WTC11 (cell line): Measurements from ENCODE around the gene KRT76. TPM values are rescaled to one million over a fixed set of nuclear protein-coding genes. Genes with fewer than 3 reads are reported as not detected.

Source experiments
- ATAC-seq: fragments of 200-7000 bp; cut with Tn5 transposase; 2 replicates; pipeline ENCODE4 v1.10.0; 2021; ENCODE audit warnings: mild to moderate bottlenecking, moderate library complexity
- CTCF ChIA-PET: fragments of 300-600 bp; sonication (Branson Sonifier 250); formaldehyde crosslinking; loops from one replicate; lab custom pipeline; 2021; ENCODE audit warnings: antibody characterized with exemption; lab: Charles Lee
- POLR2A ChIA-PET: fragments of 350-600 bp; sonication (Branson Sonifier 250); formaldehyde crosslinking; loops from one replicate; lab custom pipeline; 2021; ENCODE audit warnings: antibody characterized with exemption; lab: Charles Lee
- DNase-seq: peaks from one replicate; pipeline ENCODE4 v3.0.0; 2021; ENCODE audit warnings: low spot score
- H3K27ac Mint-ChIP-seq: 2 replicates; pipeline ENCODE4 v1.8.0; 2021; ENCODE audit warnings: mixed read lengths
- H3K27me3 Mint-ChIP-seq: 2 replicates; pipeline ENCODE4 v1.8.0; 2021; ENCODE audit warnings: low read depth, mild to moderate bottlenecking, moderate library complexity, mixed read lengths
- H3K36me3 Mint-ChIP-seq: 2 replicates; pipeline ENCODE4 v1.8.0; 2021; ENCODE audit warnings: mixed read lengths
- H3K4me1 Mint-ChIP-seq: 2 replicates; pipeline ENCODE4 v1.8.0; 2022; ENCODE audit warnings: mixed read lengths
- H3K4me3 Mint-ChIP-seq: 2 replicates; pipeline ENCODE4 v1.8.0; 2021; ENCODE audit warnings: mild to moderate bottlenecking, moderate library complexity, mixed read lengths
- H3K9me3 Mint-ChIP-seq: 2 replicates; pipeline ENCODE4 v1.8.0; 2021; ENCODE audit warnings: mixed read lengths
- ATF6 ChIP-seq: sonication (generic); formaldehyde crosslinking; IDR thresholded peaks from 2 replicates; pipeline ENCODE4 v1.8.1; 2023; ENCODE audit warnings: mild to moderate bottlenecking, missing genetic modification reagents
- CREM ChIP-seq: sonication (generic); formaldehyde crosslinking; IDR thresholded peaks from 2 replicates; pipeline ENCODE4 v1.8.1; 2022; ENCODE audit warnings: mild to moderate bottlenecking, missing genetic modification reagents, moderate library complexity
- E2F5 ChIP-seq: sonication (generic); formaldehyde crosslinking; IDR thresholded peaks from 2 replicates; pipeline ENCODE4 v1.8.1; 2022; ENCODE audit warnings: mild to moderate bottlenecking, moderate library complexity, missing genetic modification reagents
- EMX1 ChIP-seq: fragments of 250-450 bp; sonication (Bioruptor Pico); IDR thresholded peaks from 2 replicates; pipeline ENCODE4 v1.8.0; 2021; ENCODE audit warnings: mild to moderate bottlenecking
- ETV6 ChIP-seq: sonication (generic); formaldehyde crosslinking; IDR thresholded peaks from 2 replicates; pipeline ENCODE4 v1.8.1; 2022; ENCODE audit warnings: mild to moderate bottlenecking, missing genetic modification reagents
- FOXJ3 ChIP-seq: sonication (generic); formaldehyde crosslinking; IDR thresholded peaks from 2 replicates; pipeline ENCODE4 v1.9.0; 2021; ENCODE audit warnings: missing genetic modification reagents, mild to moderate bottlenecking, borderline replicate concordance
- FOXP1 ChIP-seq: sonication (generic); formaldehyde crosslinking; IDR thresholded peaks from 2 replicates; pipeline ENCODE4 v1.8.0; 2022; ENCODE audit warnings: missing genetic modification reagents, mild to moderate bottlenecking, moderate library complexity, borderline replicate concordance
- FOXP4 ChIP-seq: sonication (generic); formaldehyde crosslinking; IDR thresholded peaks from 2 replicates; pipeline ENCODE4 v1.8.0; 2022; ENCODE audit warnings: mild to moderate bottlenecking, missing genetic modification reagents
- GABPB1 ChIP-seq: sonication (generic); formaldehyde crosslinking; IDR thresholded peaks from 2 replicates; pipeline ENCODE4 v1.8.1; 2023; ENCODE audit warnings: mild to moderate bottlenecking, missing genetic modification reagents
- JAZF1 ChIP-seq: fragments of 250-450 bp; sonication (Bioruptor Pico); IDR thresholded peaks from 2 replicates; pipeline ENCODE4 v1.9.0; 2021; ENCODE audit warnings: moderate library complexity, mild to moderate bottlenecking, inconsistent platforms
- KAT7 ChIP-seq: sonication (generic); formaldehyde crosslinking; IDR thresholded peaks from 2 replicates; pipeline ENCODE4 v1.8.1; 2023; ENCODE audit warnings: missing genetic modification reagents, mild to moderate bottlenecking, borderline replicate concordance
- MAX ChIP-seq: sonication (generic); formaldehyde crosslinking; IDR thresholded peaks from 2 replicates; pipeline ENCODE4 v1.8.0; 2022; ENCODE audit warnings: mild to moderate bottlenecking, missing genetic modification reagents
- NFATC4 ChIP-seq: fragments of 250-450 bp; sonication (Bioruptor Pico); IDR thresholded peaks from 2 replicates; pipeline ENCODE4 v1.9.0; 2021; ENCODE audit warnings: mild to moderate bottlenecking
- NR2C2 ChIP-seq: sonication (generic); formaldehyde crosslinking; IDR thresholded peaks from 2 replicates; pipeline ENCODE4 v1.8.0; 2022; ENCODE audit warnings: mild to moderate bottlenecking, missing genetic modification reagents
- PRRX2 ChIP-seq: fragments of 250-450 bp; sonication (Bioruptor Pico); IDR thresholded peaks from 2 replicates; pipeline ENCODE4 v1.8.0; 2021; ENCODE audit warnings: mild to moderate bottlenecking
- TCF7 ChIP-seq: sonication (generic); formaldehyde crosslinking; IDR thresholded peaks from 2 replicates; pipeline ENCODE4 v1.8.0; 2022; ENCODE audit warnings: mild to moderate bottlenecking, low read depth, missing genetic modification reagents, moderate library complexity
- TEAD1 ChIP-seq: sonication (generic); formaldehyde crosslinking; IDR thresholded peaks from 2 replicates; pipeline ENCODE4 v1.8.0; 2022; ENCODE audit warnings: mild to moderate bottlenecking, missing genetic modification reagents
- TP53 ChIP-seq: sonication (generic); formaldehyde crosslinking; IDR thresholded peaks from 2 replicates; pipeline ENCODE4 v1.8.1; 2023; ENCODE audit warnings: mild to moderate bottlenecking, missing genetic modification reagents
- ZBTB21 ChIP-seq: sonication (generic); formaldehyde crosslinking; IDR thresholded peaks from 2 replicates; pipeline ENCODE4 v1.8.1; 2023; ENCODE audit warnings: mild to moderate bottlenecking, missing genetic modification reagents, borderline replicate concordance
- ZNF232 ChIP-seq: sonication (generic); formaldehyde crosslinking; IDR thresholded peaks from 2 replicates; pipeline ENCODE4 v1.8.0; 2022; ENCODE audit warnings: mild to moderate bottlenecking, missing genetic modification reagents
- ZNF263 ChIP-seq: sonication (generic); formaldehyde crosslinking; IDR thresholded peaks from 2 replicates; pipeline ENCODE4 v1.8.1; 2022; ENCODE audit warnings: low read depth, mild to moderate bottlenecking, moderate library complexity, missing genetic modification reagents
- ZNF317 ChIP-seq: sonication (generic); formaldehyde crosslinking; IDR thresholded peaks from 2 replicates; pipeline ENCODE4 v1.8.1; 2023; ENCODE audit warnings: low read depth, mild to moderate bottlenecking, moderate library complexity, missing genetic modification reagents, borderline replicate concordance
- ZNF671 ChIP-seq: fragments of 250-450 bp; sonication (Bioruptor Pico); IDR thresholded peaks from 2 replicates; pipeline ENCODE4 v1.8.0; 2021; ENCODE audit warnings: mild to moderate bottlenecking
- total RNA-seq: library from RNA; stranded (reverse); gene quantifications from 3 replicates; pipeline ENCODE4 v1.2.3, GENCODE V29; 2021

The KRT76 gene
- total RNA-seq, 1 experiment from 2014 or later = not detected

- ATAC-seq = no peak
- Mint-ChIP-seq H3K27ac (no peak overlapping the region), H3K9me3 (peaks cover 20% of the 10 kb centered on the region), H3K4me3 (no peak overlapping the region)
- TF ChIP-seq TP53 (CRISPR knock-in tag) = no peak
- TF ChIP-seq TCF7 (CRISPR knock-in tag) = no peak
- TF ChIP-seq CREM = no peak
- TF ChIP-seq, all 79 proteins: peak for 0
- CTCF ChIA-PET = no interaction called here
- Mint-ChIP-seq H3K36me3 (no peaks in the 10 kb centered on the region), H3K4me1 (no peaks in the 10 kb centered on the region), H3K27me3 (peaks cover 36% of the 10 kb centered on the region)
- DNase-seq = no peak
- POLR2A ChIA-PET = no interaction called here
These were observed 46.8 kb downstream of the KRT76 start for GRCh38 chr12:52730383-52730782.

GRCh38 chr12:52729147-52729546 is 48.0 kb downstream of the KRT76 start:
- POLR2A ChIA-PET = no interaction called here
- H3K4me1 Mint-ChIP-seq = no peaks in the 10 kb centered on the region
- DNase-seq (no peak), ATAC-seq (no peak)
- CTCF ChIA-PET = interaction anchor here (1.3 to 1.9 kb wide), 5 partner anchors 12 to 357 kb away, joined by 3 to 5 read pairs (median 3); no protein-coding TSS in a partner anchor
- H3K36me3 Mint-ChIP-seq = no peaks in the 10 kb centered on the region
- peaks cover 36% of the 10 kb centered on the region for H3K27me3 Mint-ChIP-seq
- H3K9me3 Mint-ChIP-seq = peaks cover 20% of the 10 kb centered on the region
- no peak overlapping the region for H3K27ac Mint-ChIP-seq
- H3K4me3 Mint-ChIP-seq = no peak overlapping the region
- TF ChIP-seq ZNF671 (no peak), CREM (no peak), NR2C2 (no peak), ATF6 (CRISPR knock-in tag) (no peak), KAT7 (CRISPR knock-in tag) (no peak), ZNF232 (CRISPR knock-in tag) (no peak), E2F5 (CRISPR knock-in tag) (no peak), FOXP1 (CRISPR knock-in tag) (no peak), ZNF263 (CRISPR knock-in tag) (no peak), ETV6 (CRISPR knock-in tag) (no peak)

GRCh38 chr12:52728374-52728773 is 48.8 kb downstream of the KRT76 start:
- ChIA-PET CTCF (interaction anchor here (1.3 to 1.9 kb wide), 4 partner anchors 11 to 356 kb away, joined by 3 to 4 read pairs (median 3); no protein-coding TSS in a partner anchor), POLR2A (no interaction called here)
- H3K9me3 Mint-ChIP-seq = peaks cover 20% of the 10 kb centered on the region

GRCh38 chr12:52727037-52727436 is 50.1 kb downstream of the KRT76 start:
- DNase-seq = no peak
- peaks cover 20% of the 10 kb centered on the region for H3K9me3 Mint-ChIP-seq
- no peak for ATAC-seq
- TF ChIP-seq TP53 (CRISPR knock-in tag) = no peak
- no peak for TF ChIP-seq ZBTB21 (CRISPR knock-in tag)
- TF ChIP-seq ZNF317 (CRISPR knock-in tag) = no peak
- TF ChIP-seq TEAD1 = no peak
- no peak for TF ChIP-seq PRRX2 (CRISPR knock-in tag)
- TF ChIP-seq JAZF1 (CRISPR knock-in tag) = no peak
- TF ChIP-seq GABPB1 (CRISPR knock-in tag) = no peak
- TF ChIP-seq NFATC4 (CRISPR knock-in tag) = no peak
- TF ChIP-seq CREM = no peak
- TF ChIP-seq FOXJ3 = no peak
- TF ChIP-seq MAX (CRISPR knock-in tag) = no peak
- TF ChIP-seq FOXP1 (CRISPR knock-in tag) = no peak
- no peak for TF ChIP-seq FOXP4 (CRISPR knock-in tag)
- TF ChIP-seq EMX1 (CRISPR knock-in tag) = no peak
- ChIA-PET CTCF (interaction anchor here (0.6 to 1.1 kb wide), 3 partner anchors 13 to 442 kb away, joined by 3 to 4 read pairs (median 4); no protein-coding TSS in a partner anchor), POLR2A (interaction anchor here (0.5 to 0.6 kb wide), 2 partner anchors 16 to 1521 kb away, joined by 7 to 8 read pairs; no protein-coding TSS in a partner anchor)
- H3K4me1 Mint-ChIP-seq = no peaks in the 10 kb centered on the region
- no peaks in the 10 kb centered on the region for H3K36me3 Mint-ChIP-seq
- H3K27me3 Mint-ChIP-seq = peaks cover 28% of the 10 kb centered on the region
- H3K4me3 Mint-ChIP-seq = no peak overlapping the region
- no peak overlapping the region for H3K27ac Mint-ChIP-seq

More at GRCh38 chr12:52728374-52728773, 48.8 kb downstream of the KRT76 start:
- no peak for TF ChIP-seq ZNF232 (CRISPR knock-in tag)
- H3K36me3 Mint-ChIP-seq = no peaks in the 10 kb centered on the region
- H3K27me3 Mint-ChIP-seq = peaks cover 30% of the 10 kb centered on the region
- no peak for DNase-seq
- no peaks in the 10 kb centered on the region for H3K4me1 Mint-ChIP-seq
- no peak overlapping the region for H3K4me3 Mint-ChIP-seq
- no peak for ATAC-seq
- no peak overlapping the region for H3K27ac Mint-ChIP-seq
